Activated CD4-positive, CD25-positive, alpha-beta regulatory T cell (primary cell): ENCODE measurements around the gene VAV2.

Experiments
- DNase-seq, 4 experiments: peaks; one replicate each; lab custom pipeline; 2025; lab: John Stamatoyannopoulos, UW

VAV2 gene

GRCh38 chr9:133739408-133740280 lies 252.5 kb downstream of the VAV2 start:
- no peak for DNase-seq

GRCh38 chr9:133738640-133739225 lies 253.4 kb downstream of the VAV2 start:
- no peak for DNase-seq

GRCh38 chr9:133737774-133738639 lies 254.1 kb downstream of the VAV2 start, which contains the start of gene SARDH:
Gene SARDH (minus strand): TSS chr9:133738352. CDS start chr9:133734173, 4,179 bp downstream.
- no peak for DNase-seq

- DNase-seq = no peak
These were observed 254.9 kb downstream of the VAV2 start for GRCh38 chr9:133737071-133737773.

- no peak for DNase-seq
These were observed 256.2 kb downstream of the VAV2 start for GRCh38 chr9:133735931-133736330.

GRCh38 chr9:133735415-133735775 lies 256.7 kb downstream of the VAV2 start:
- DNase-seq = no peak

GRCh38 chr9:133734590-133735414 lies 257.3 kb downstream of the VAV2 start:
- no peak for DNase-seq

GRCh38 chr9:133733796-133734533 lies 258.2 kb downstream of the VAV2 start:
- no peak for DNase-seq

- no peak for DNase-seq
These were observed 258.7 kb downstream of the VAV2 start for GRCh38 chr9:133733421-133733795.

GRCh38 chr9:133732639-133733408 lies 259.3 kb downstream of the VAV2 start:
- no peak for DNase-seq

- no peak for DNase-seq
These were observed 260.1 kb downstream of the VAV2 start for GRCh38 chr9:133731876-133732638.

- DNase-seq = no peak
These were observed 261.0 kb downstream of the VAV2 start for GRCh38 chr9:133730994-133731715.

GRCh38 chr9:133729617-133730281 lies 262.4 kb downstream of the VAV2 start:
- no peak for DNase-seq

- DNase-seq = no peak
These were observed 263.1 kb downstream of the VAV2 start for GRCh38 chr9:133728856-133729616.

- DNase-seq = no peak
These were observed 264.2 kb downstream of the VAV2 start for GRCh38 chr9:133727876-133728441.

- DNase-seq = no peak
These were observed 264.7 kb downstream of the VAV2 start for GRCh38 chr9:133727277-133727875.
